Transverse colon (tissue), 4 donors: ENCODE results near the gene AREL1. TPM values are rescaled to one million over a fixed set of nuclear protein-coding genes. Genes with fewer than 3 reads are reported as not detected.
A peak's percentile ranks its signal among the peaks of the same experiment; 100 is the strongest.

ENCODE experiments used
- DNase-seq: peaks from one replicate; pipeline ENCODE4 v3.0.0-alpha.2; 2019
- H3K27ac ChIP-seq, 4 donors: fragments of 200-600 bp; sonication (generic); 2 replicates each; pipeline ENCODE4 v1.5.1; 2016 to 2018; ENCODE audit warnings: inconsistent platforms in 4 of 4
- H3K27me3 ChIP-seq: fragments of 200-600 bp; sonication (generic); 2 replicates; pipeline ENCODE4 v1.5.1; 2017; ENCODE audit warnings: inconsistent platforms
- H3K36me3 ChIP-seq, 4 donors: fragments of 200-600 bp; sonication (generic); 2 replicates each; pipeline ENCODE4 v1.5.1; 2017 to 2019; ENCODE audit warnings: inconsistent platforms in 4 of 4
- H3K4me1 ChIP-seq, 4 donors: fragments of 200-600 bp; sonication (generic); 2 replicates each; pipeline ENCODE4 v1.5.1; 2017 to 2020; ENCODE audit warnings: inconsistent platforms in 4 of 4
- H3K4me3 ChIP-seq, 4 donors: fragments of 200-600 bp; sonication (generic); 1 replicate in 1 of 4; 2 replicates in 3 of 4; pipeline versions ENCODE4 v1.5.1 to v1.6.1; 2017 to 2019; ENCODE audit warnings: inconsistent platforms in 4 of 4
- H3K9me3 ChIP-seq, 2 donors: fragments of 200-600 bp; sonication (generic); 2 replicates each; pipeline ENCODE4 v1.5.1; 2017 to 2019; ENCODE audit warnings: inconsistent platforms in 2 of 2
- CTCF ChIP-seq, 5 experiments: fragments of 200-600 bp in 3 of 5; fragments of 450-650 bp in 2 of 5; sonication (generic) in 3 of 5; IDR thresholded peaks; 1 replicate in 2 of 5; 2 replicates in 3 of 5; pipeline ENCODE4 v1.5.1; 2016 to 2017; ENCODE audit warnings: antibody characterized with exemption in 5 of 5, inconsistent platforms in 3 of 5, mild to moderate bottlenecking in 2 of 5, moderate library complexity in 1 of 5
- EP300 ChIP-seq: sonication (generic); formaldehyde crosslinking; IDR thresholded peaks from one replicate; pipeline ENCODE4 v1.6.1; 2017; ENCODE audit warnings: antibody characterized with exemption, low read depth
- POLR2A ChIP-seq: fragments of 450-650 bp; IDR thresholded peaks from one replicate; pipeline ENCODE4 v1.6.1; 2016; ENCODE audit warnings: antibody characterized with exemption, mild to moderate bottlenecking, moderate library complexity
- POLR2AphosphoS5 ChIP-seq, 3 donors: sonication (generic); formaldehyde crosslinking; IDR thresholded peaks; one replicate each; pipeline ENCODE4 v1.6.1; 2016; ENCODE audit warnings: antibody characterized with exemption in 3 of 3
- WGBS, 2 donors: methylation state at CpG; one replicate each; pipeline ENCODE4 v1.1.5; 2018; ENCODE audit warnings: low coverage in 1 of 2; 5-methylcytosine and 5-hydroxymethylcytosine counted together
- in situ Hi-C, 4 donors: fragments of 200-750 bp; cut with MboI; loops; one replicate each; pipeline versions ENCODE4 v1.15.0 to v1.15.1; 2017; ENCODE audit warnings: low sequenced_read_pairs in 3 of 4, low pct_ligation_motif_present in 1 of 4, low pct_unique_long_range_greater_than_20kb in 1 of 4
- intact Hi-C: fragments of 100-400 bp; cut with DNase I; formaldehyde crosslinking; loops from one replicate; pipeline ENCODE4 v1.15.1; 2023; ENCODE audit warnings: low total_unique reads
- total RNA-seq, 4 donors: library from RNA; depleted of rRNA; stranded (reverse); fragments of >200 nt; gene quantifications; one replicate each; pipeline ENCODE4 v1.1.0, GENCODE V29; 2016

AREL1 gene
- total RNA-seq, 4 donors from 2014 or later, result 22.4 to 57.1 (median 41.1) TPM

- intact Hi-C loops (no loop called here), in situ Hi-C loops (no loop called here)
- TF ChIP-seq POLR2A (no peak), CTCF (IDR thresholded peaks at IDR 0.05) (no peak), POLR2AphosphoS5 (IDR thresholded peaks at IDR 0.05) (no peak), EP300 (no peak)
- H3K36me3 ChIP-seq, result peaks cover 0 to 47% (median 15%) of the 10 kb centered on the region in 4 donors
- no peaks in the 10 kb centered on the region for H3K9me3 ChIP-seq
- H3K27me3 ChIP-seq, result no peaks in the 10 kb centered on the region
- no peak for DNase-seq
- no peak overlapping the region for H3K27ac ChIP-seq
- no peak overlapping the region for H3K4me3 ChIP-seq
- no peaks in the 10 kb centered on the region for H3K4me1 ChIP-seq
Measured at GRCh38 chr14:74720526-74720925, 7.6 kb upstream of the AREL1 start.

DNA sequence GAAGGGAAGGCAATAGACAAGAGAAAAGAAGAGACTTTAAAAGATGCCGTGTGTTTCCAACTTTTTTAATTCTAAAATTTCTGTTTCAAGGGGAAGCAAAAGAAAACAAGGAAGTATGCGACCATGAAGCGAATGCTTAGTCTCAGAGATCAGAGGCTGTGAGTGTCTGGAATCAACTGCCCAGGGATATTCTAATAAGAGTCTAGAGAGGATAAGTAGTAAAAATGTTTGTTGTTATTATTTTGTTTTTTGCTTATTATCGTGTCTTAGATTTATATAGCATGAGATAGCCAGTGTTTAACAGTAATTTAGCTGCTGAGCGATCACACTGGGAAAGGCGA lies 485 bp upstream of the AREL1 start:
- 14 to 18% methylated on average over 6 of the region's 6 CpGs for WGBS, 2 donors
- no peak for DNase-seq
- TF ChIP-seq EP300 (no peak), CTCF (IDR thresholded peaks at IDR 0.05) (peak in 1 of 5 experiments; percentile 3)
- H3K27ac ChIP-seq, result peak overlapping the region; percentile 83 to 91 (median 86)
- intact Hi-C loops, result no loop called here
- peaks cover 0 to 32% (median 9%) of the 10 kb centered on the region in 4 donors for H3K36me3 ChIP-seq
- H3K9me3 ChIP-seq, result no peaks in the 10 kb centered on the region
- H3K4me3 ChIP-seq, result peak overlapping the region; percentile 60 to 79 (median 74)
- H3K27me3 ChIP-seq, result no peaks in the 10 kb centered on the region
- in situ Hi-C loops, result no loop called here
- peaks cover 7 to 35% (median 15%) of the 10 kb centered on the region in 4 donors for H3K4me1 ChIP-seq

GRCh38 chr14:74711651-74712050 lies 1.2 kb downstream of the AREL1 start:
- no peaks in the 10 kb centered on the region for H3K9me3 ChIP-seq
- in situ Hi-C loops, result no loop called here
- H3K4me3 ChIP-seq, result peak overlapping the region in 1 of 4 donors; percentile 79
- intact Hi-C loops, result no loop called here
- WGBS, 2 donors, result 55 to 71% methylated on average over 5 of the region's 5 CpGs
- H3K27ac ChIP-seq, result no peak overlapping the region
- H3K36me3 ChIP-seq, result peaks cover 0 to 18% (median 4%) of the 10 kb centered on the region in 4 donors
- H3K4me1 ChIP-seq, result peaks cover 7 to 35% (median 15%) of the 10 kb centered on the region in 4 donors
- DNase-seq, result no peak
- H3K27me3 ChIP-seq, result no peaks in the 10 kb centered on the region
- TF ChIP-seq POLR2A (no peak), CTCF (IDR thresholded peaks at IDR 0.05) (no peak), POLR2AphosphoS5 (IDR thresholded peaks at IDR 0.05) (no peak), EP300 (no peak)

GRCh38 chr14:74710480-74710879 lies 2.4 kb downstream of the AREL1 start:
- TF ChIP-seq POLR2A (no peak), POLR2AphosphoS5 (IDR thresholded peaks at IDR 0.05) (no peak), EP300 (no peak), CTCF (IDR thresholded peaks at IDR 0.05) (no peak)
- no peak overlapping the region for H3K4me3 ChIP-seq
- WGBS, 2 donors, result 100% methylated on average over 1 of the region's 1 CpG
- no peak for DNase-seq
- H3K36me3 ChIP-seq, result peaks cover 0 to 6% (median 1%) of the 10 kb centered on the region in 4 donors
- H3K27me3 ChIP-seq, result no peaks in the 10 kb centered on the region
- H3K27ac ChIP-seq, result no peak overlapping the region
- peaks cover 7 to 35% (median 15%) of the 10 kb centered on the region in 4 donors for H3K4me1 ChIP-seq
- in situ Hi-C loops (no loop called here), intact Hi-C loops (no loop called here)
- H3K9me3 ChIP-seq, result no peaks in the 10 kb centered on the region
